HG02885 (cell line): Measurements from ENCODE around the gene CDC6.
A peak's percentile ranks its signal among the peaks of the same experiment; 100 is the strongest.

Experiments
- ATAC-seq: cut with Tn5 transposase; IDR thresholded peaks from one replicate; pipeline ENCODE4 v1.9.1; 2021; ENCODE audit warnings: mild to moderate bottlenecking; ENCODE audit not compliant: unreplicated experiment, poor library complexity

The CDC6 gene

GRCh38 chr17:40320756-40321523 lies 33.3 kb downstream of the CDC6 start:
- ATAC-seq, result no peak

GRCh38 chr17:40321524-40321929 lies 33.8 kb downstream of the CDC6 start:
- no peak for ATAC-seq

- ATAC-seq, result no peak
Measured at GRCh38 chr17:40321961-40322357, 34.3 kb downstream of the CDC6 start.

DNA sequence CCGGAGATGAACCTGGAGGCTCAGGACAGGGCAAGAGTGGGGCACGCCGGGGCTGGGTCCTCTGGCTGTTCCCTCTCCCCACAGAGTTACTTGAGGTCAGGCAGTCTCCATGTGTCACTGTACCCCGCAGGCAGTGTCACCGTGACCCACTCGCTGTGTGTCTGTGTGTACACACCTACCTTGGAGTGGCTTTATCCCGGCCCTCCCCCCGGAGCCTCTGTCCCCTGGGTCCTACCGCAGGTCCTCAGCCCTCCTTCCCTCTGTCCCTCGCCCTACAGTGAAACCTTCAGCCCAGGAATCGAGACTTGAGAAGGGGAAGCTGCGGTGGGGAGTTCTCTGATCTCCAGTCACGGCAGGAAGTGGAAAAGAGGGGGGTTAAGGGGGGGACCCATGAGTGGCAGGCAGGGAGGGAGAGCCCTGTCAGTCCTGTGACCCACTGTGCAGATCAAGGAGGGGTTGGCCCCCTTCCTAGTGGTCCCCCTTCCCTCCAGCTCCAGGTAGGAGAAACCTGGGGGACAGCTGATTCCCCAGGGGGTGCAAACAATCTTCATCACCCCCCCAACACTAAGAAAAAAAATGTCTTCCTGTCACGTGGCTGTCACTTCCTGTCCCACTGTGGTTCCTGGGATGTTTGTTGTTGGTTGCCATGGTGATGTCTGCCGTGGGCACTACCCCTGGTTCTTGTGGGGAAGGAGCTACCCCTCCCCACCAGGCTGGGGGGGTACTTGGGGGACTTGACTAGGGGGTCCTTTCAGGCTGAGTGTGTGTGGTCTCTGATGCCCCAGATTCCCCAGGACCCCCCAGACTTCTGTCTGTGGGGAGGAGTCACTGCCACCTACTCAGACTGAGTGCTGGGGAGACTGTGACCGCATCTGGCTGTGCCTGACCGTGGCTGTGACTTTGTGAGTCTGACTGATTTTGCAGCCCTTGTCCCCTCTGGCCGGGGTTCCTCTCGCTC lies 35.0 kb downstream of the CDC6 start:
- ATAC-seq, result peak; percentile 34

DNA sequence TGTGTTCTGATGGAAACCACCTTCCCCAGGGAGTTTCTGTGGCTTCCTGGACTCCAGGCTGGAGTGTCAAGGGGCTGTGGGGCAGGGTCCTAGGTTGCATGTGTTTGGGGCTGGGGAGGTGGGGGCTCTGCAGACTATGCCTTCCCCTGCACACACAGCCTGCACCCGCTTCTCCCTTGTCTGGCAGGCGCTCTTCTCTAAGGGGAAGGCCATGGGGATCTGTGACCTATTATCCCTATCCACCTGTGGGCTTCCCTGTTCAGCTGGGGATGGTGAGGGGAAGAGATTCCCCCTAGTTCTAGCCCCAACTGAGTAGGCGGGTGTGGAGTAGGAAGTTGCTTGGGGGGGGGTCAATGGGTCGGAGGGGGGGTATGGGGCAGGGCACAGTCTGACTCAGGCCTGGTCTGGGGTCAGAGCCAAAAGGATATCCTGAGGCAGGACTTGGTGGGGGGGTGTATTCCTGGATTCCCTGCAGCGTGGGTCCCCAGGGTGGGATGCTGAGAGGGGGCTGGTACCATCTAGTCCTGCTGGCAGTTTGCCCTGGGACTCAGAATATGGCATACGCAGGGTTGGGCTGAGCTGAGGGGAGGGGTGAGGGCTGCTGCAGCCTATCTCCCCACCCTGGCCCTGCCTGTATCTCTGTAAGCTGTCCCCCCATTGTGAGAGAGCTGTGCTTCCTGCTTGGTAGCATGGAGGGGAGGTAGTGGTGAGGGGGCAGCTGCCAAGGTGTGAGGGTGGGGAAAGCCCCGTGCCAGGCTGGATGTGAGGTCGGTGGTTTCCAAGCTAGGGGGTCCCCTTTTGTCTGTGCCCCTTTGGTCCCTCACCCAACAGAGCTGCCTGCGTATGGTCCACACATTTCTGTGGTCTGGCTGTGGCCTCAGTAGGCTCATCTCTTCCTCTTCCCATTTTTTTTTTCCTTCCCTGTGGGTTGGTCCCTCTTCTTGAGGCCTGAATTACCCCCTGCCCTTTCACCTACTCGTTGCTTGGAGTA lies 36.0 kb downstream of the CDC6 start:
- no peak for ATAC-seq

DNA sequence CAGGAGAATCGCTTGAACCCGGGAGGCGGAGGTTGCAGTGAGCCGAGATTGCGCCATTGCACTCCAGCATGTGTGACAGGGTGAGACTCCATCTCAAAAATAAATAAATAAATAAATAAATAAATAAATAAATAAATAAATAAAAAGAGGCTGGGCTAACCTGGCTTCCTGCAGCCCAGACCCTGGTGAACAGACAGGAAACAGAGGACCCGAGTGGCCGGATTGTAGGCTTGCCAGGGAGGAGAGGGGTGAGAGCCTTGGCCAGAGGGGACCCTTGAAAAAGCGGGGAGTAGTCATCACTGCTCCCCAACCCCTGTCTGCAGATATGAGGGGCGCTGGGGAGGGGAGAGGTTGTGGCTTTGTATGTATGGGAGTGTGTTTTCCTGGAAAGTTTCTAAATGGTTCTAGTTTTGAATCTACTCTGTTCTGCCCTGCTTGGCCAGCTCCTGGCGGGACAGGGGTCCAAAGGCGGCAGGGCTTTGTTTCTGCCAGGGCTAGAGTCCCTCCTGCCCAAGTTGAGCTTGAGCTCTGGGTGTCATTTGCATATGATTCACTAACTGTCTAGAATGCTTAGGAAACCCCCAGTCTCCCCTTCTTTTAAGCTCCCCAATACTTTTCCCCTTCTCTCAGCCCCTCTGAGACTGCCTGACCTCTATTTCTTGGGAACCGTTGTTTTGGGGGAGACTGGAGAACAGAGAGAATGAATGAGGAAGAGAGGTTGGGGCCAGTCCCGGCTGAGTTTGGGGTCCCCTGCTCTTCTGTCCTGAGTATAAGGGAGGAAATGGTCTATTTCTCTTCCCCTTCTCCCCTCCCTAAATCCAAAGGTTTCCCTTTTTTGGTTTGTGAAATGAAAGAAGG lies 37.7 kb downstream of the CDC6 start:
- no peak for ATAC-seq

GRCh38 chr17:40326014-40326831 lies 38.5 kb downstream of the CDC6 start:
- ATAC-seq, result no peak

DNA sequence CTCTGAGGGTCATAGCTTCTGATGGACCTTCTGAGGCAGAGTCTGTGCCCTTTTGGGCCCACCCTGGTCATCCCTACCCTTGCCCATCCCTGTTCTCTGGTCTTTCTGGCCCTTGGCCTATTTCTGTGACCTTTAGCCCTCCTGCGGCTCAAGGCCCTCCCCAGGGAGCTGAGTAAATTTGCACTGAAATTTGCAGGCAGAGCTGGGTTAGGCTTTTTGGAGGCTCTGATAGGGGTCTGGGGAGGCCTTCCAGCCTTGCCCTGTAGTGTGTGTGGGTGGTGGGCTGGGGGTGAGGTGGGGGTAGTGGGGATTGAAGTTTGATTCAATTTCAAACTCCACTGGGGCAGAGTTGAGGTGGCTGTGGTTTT lies 39.1 kb downstream of the CDC6 start:
- ATAC-seq, result no peak

DNA sequence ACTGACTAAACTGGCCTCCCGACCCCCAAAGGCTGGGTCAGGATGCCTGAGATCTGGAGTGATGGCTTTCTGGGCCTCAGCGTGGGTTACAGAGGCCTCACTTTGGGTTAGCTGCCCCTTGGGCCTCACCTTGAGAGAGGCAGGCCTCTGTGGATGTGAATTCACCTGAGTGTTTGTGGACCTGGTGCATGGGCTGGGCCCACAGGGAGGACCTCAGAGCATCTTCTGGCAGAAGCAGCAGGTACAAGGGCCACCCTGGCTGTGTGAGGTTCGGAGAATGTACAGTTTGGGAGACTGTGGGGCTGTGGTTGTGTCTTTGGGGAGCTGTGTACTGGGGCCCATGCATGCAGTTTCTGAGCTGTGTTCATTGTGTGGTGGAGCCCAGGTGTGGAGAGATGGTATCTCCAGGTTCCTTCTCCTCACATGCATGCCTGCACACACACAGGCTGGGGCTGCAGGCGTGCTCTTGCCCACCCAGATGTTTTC lies 39.6 kb downstream of the CDC6 start:
- no peak for ATAC-seq

GRCh38 chr17:40327735-40328385 lies 40.2 kb downstream of the CDC6 start:
- ATAC-seq, result no peak

- ATAC-seq, result no peak
Measured at GRCh38 chr17:40328386-40328766, 40.7 kb downstream of the CDC6 start.

GRCh38 chr17:40329839-40330794 lies 42.4 kb downstream of the CDC6 start:
- no peak for ATAC-seq

- no peak for ATAC-seq
Measured at GRCh38 chr17:40330850-40331470, 43.3 kb downstream of the CDC6 start.

DNA sequence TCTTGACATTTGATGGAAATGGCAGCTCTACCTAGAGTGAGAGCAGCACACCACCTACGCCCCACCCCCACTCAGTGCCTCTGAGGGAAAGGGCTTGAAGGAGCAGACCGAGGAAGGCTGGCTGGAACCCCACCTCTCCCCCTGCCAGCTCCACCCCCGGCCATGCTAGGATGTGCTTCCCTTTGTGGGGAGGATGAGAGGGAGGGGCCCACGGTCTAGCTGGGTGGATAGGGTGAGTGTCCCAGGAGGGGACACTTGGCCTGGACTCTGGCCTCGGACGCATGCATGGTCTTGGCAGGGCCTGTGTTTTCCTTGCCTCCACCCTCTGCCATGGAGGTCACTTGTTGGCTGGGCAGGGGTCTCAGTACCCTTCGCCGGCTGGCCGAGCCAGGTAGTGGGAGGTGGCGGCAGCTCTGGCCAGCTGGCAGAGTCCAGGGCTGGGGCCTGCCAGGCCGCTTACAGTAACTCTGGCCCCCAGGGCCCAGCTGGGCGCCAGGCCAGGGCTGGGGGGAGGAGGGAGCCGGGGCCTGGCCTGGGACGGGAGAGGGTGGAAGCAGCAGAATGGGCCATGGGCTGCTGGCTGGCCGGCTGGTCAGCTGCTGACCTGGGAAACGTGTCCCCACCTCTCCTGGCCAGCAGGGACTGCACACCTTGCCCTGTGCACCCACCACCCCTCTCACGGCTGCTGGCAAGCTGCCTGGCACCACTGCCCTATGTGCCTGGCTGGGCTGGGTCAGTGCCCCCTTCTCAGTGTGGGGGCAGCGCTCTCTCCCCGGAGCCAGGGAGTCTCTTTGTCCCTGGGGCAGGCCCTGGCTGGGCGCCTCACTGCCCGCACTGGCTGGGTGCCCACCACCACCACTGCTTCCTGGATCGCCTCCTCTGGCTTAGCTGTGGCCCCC lies 44.3 kb downstream of the CDC6 start:
- no peak for ATAC-seq

- ATAC-seq, result no peak
Measured at GRCh38 chr17:40333781-40334448, 46.2 kb downstream of the CDC6 start.
